SK-N-SH treated with all-trans-retinoic acid at 6 μM for 48 hours (cell line): ENCODE results near the gene CERS4.
A peak's percentile ranks its signal among the peaks of the same experiment; 100 is the strongest.

ENCODE experiments used
- ATAC-seq: fragments of 200-7000 bp; cut with Tn5 transposase; 3 replicates; pipeline ENCODE4 v1.9.1; 2020; ENCODE audit warnings: mild to moderate bottlenecking, moderate library complexity
- ARNTL ChIP-seq: fragments of 450-650 bp; formaldehyde crosslinking; IDR thresholded peaks from 2 replicates; pipeline ENCODE4 v1.5.0; 2020; ENCODE audit warnings: low read depth, mild to moderate bottlenecking, moderate library complexity, borderline replicate concordance
- BACH2 ChIP-seq: fragments of 250-450 bp; sonication (Bioruptor Pico); IDR thresholded peaks from 2 replicates; pipeline ENCODE4 v1.9.0; 2021; ENCODE audit warnings: mild to moderate bottlenecking, borderline replicate concordance
- CREB5 ChIP-seq: fragments of 250-450 bp; sonication (Bioruptor Pico); IDR thresholded peaks from 2 replicates; pipeline ENCODE4 v1.5.1; 2020; ENCODE audit warnings: low read depth, mild to moderate bottlenecking, moderate library complexity
- CSDC2 ChIP-seq: fragments of 250-450 bp; sonication (Bioruptor Pico); IDR thresholded peaks from 2 replicates; pipeline ENCODE4 v1.5.0; 2020; ENCODE audit warnings: mild to moderate bottlenecking, moderate library complexity
- CSRNP3 ChIP-seq: fragments of 250-450 bp; sonication (Bioruptor Pico); IDR thresholded peaks from 2 replicates; pipeline ENCODE4 v1.5.1; 2021; ENCODE audit warnings: mild to moderate bottlenecking, moderate library complexity
- ESRRG ChIP-seq: fragments of 250-450 bp; sonication (Bioruptor Pico); IDR thresholded peaks from 2 replicates; pipeline ENCODE4 v1.6.1; 2021; ENCODE audit warnings: mild to moderate bottlenecking
- GLIS3 ChIP-seq: fragments of 250-450 bp; sonication (Bioruptor Pico); IDR thresholded peaks from 2 replicates; pipeline ENCODE4 v1.5.0; 2020; ENCODE audit warnings: mild to moderate bottlenecking, moderate library complexity
- ISL1 ChIP-seq: fragments of 250-450 bp; sonication (Bioruptor Pico); IDR thresholded peaks from 2 replicates; pipeline ENCODE4 v2.1.2; 2022; ENCODE audit warnings: mild to moderate bottlenecking, moderate library complexity
- OSR1 ChIP-seq: fragments of 250-450 bp; sonication (Bioruptor Pico); IDR thresholded peaks from 2 replicates; pipeline ENCODE4 v1.8.0; 2022; ENCODE audit warnings: moderate library complexity, mild to moderate bottlenecking, inconsistent platforms
- PATZ1 ChIP-seq: fragments of 250-450 bp; sonication (Bioruptor Pico); IDR thresholded peaks from 2 replicates; pipeline ENCODE4 v1.8.0; 2020; ENCODE audit warnings: mild to moderate bottlenecking, moderate library complexity, borderline replicate concordance
- POU6F1 ChIP-seq: fragments of 250-450 bp; sonication (Bioruptor Pico); IDR thresholded peaks from 2 replicates; pipeline ENCODE4 v1.8.0; 2021; ENCODE audit warnings: low read depth, mild to moderate bottlenecking, moderate library complexity, borderline replicate concordance
- PPARA ChIP-seq: fragments of 250-450 bp; sonication (Bioruptor Pico); IDR thresholded peaks from 2 replicates; pipeline ENCODE4 v1.5.0; 2020; ENCODE audit warnings: mild to moderate bottlenecking, borderline replicate concordance
- RARB ChIP-seq: fragments of 250-450 bp; sonication (Bioruptor Pico); IDR thresholded peaks from 2 replicates; pipeline ENCODE4 v1.8.0; 2021; ENCODE audit warnings: mild to moderate bottlenecking, moderate library complexity
- TCF4 ChIP-seq: fragments of 250-450 bp; sonication (Bioruptor Pico); IDR thresholded peaks from 2 replicates; pipeline ENCODE4 v1.8.0; 2021; ENCODE audit warnings: mild to moderate bottlenecking, moderate library complexity, borderline replicate concordance
- TOX ChIP-seq: fragments of 250-450 bp; sonication (Bioruptor Pico); IDR thresholded peaks from 2 replicates; pipeline ENCODE4 v1.8.0; 2021; ENCODE audit warnings: mild to moderate bottlenecking, moderate library complexity, borderline replicate concordance
- ZC3H10 ChIP-seq: fragments of 250-450 bp; sonication (Bioruptor Pico); IDR thresholded peaks from 2 replicates; pipeline ENCODE4 v1.5.1; 2021; ENCODE audit warnings: mild to moderate bottlenecking, moderate library complexity
- ZFP3 ChIP-seq: fragments of 250-450 bp; sonication (Bioruptor Pico); IDR thresholded peaks from 2 replicates; pipeline ENCODE4 v1.5.0; 2020; ENCODE audit warnings: mild to moderate bottlenecking, moderate library complexity
- ZFP30 ChIP-seq: fragments of 450-650 bp; formaldehyde crosslinking; IDR thresholded peaks from 2 replicates; pipeline ENCODE4 v1.5.0; 2022; ENCODE audit warnings: mild to moderate bottlenecking, moderate library complexity
- ZNF565 ChIP-seq: fragments of 450-650 bp; formaldehyde crosslinking; conservative IDR thresholded peaks from 2 replicates; pipeline ENCODE4 v1.5.0; 2020; ENCODE audit warnings: low read depth, mild to moderate bottlenecking, moderate library complexity
- ZNF8 ChIP-seq: fragments of 450-650 bp; formaldehyde crosslinking; IDR thresholded peaks from 2 replicates; pipeline ENCODE4 v1.5.0; 2020; ENCODE audit warnings: mild to moderate bottlenecking, moderate library complexity

CERS4 gene

GRCh38 chr19:8238251-8238650 is 29.1 kb downstream of the CERS4 start:
- ATAC-seq: no peak
- TF ChIP-seq ISL1 (CRISPR knock-in tag): no peak
- no peak for TF ChIP-seq RARB (CRISPR knock-in tag)
- TF ChIP-seq GLIS3 (CRISPR knock-in tag): no peak
- TF ChIP-seq CSRNP3 (CRISPR knock-in tag): no peak
- TF ChIP-seq PPARA (CRISPR knock-in tag): no peak
- TF ChIP-seq CSDC2 (CRISPR knock-in tag): no peak
- no peak for TF ChIP-seq OSR1 (CRISPR knock-in tag)
- TF ChIP-seq ZNF565 (CRISPR knock-in tag): no peak
- no peak for TF ChIP-seq POU6F1 (CRISPR knock-in tag)
- no peak for TF ChIP-seq CREB5 (CRISPR knock-in tag)
- no peak for TF ChIP-seq TCF4 (CRISPR knock-in tag)
- no peak for TF ChIP-seq ESRRG (CRISPR knock-in tag)
- TF ChIP-seq BACH2 (CRISPR knock-in tag): no peak
- no peak for TF ChIP-seq ZNF8 (CRISPR knock-in tag)
- TF ChIP-seq ZFP3 (CRISPR knock-in tag): no peak
- no peak for TF ChIP-seq ARNTL (CRISPR knock-in tag)
- TF ChIP-seq ZC3H10 (CRISPR knock-in tag): no peak

GRCh38 chr19:8239528-8240273 is 30.5 kb downstream of the CERS4 start:
- ATAC-seq: no peak
- no peak for TF ChIP-seq POU6F1 (CRISPR knock-in tag)

- peak; percentile 89 for ATAC-seq
- no peak for TF ChIP-seq CSRNP3 (CRISPR knock-in tag)
- no peak for TF ChIP-seq PATZ1 (CRISPR knock-in tag)
- TF ChIP-seq ZNF8 (CRISPR knock-in tag): no peak
- TF ChIP-seq OSR1 (CRISPR knock-in tag): no peak
- 0 out of 2 replicates have a peak, but pooled peaks have one; percentile 56 for TF ChIP-seq ZFP3 (CRISPR knock-in tag)
- TF ChIP-seq ZC3H10 (CRISPR knock-in tag): no peak
- TF ChIP-seq ZNF565 (CRISPR knock-in tag): no peak
- peak; percentile 82 for TF ChIP-seq TCF4 (CRISPR knock-in tag)
- TF ChIP-seq TOX (CRISPR knock-in tag): no peak
- no peak for TF ChIP-seq ZFP30 (CRISPR knock-in tag)
- peak; percentile 76; the same call in 1 of the 2 replicates for TF ChIP-seq ARNTL (CRISPR knock-in tag)
- no peak for TF ChIP-seq CREB5 (CRISPR knock-in tag)
- no peak for TF ChIP-seq GLIS3 (CRISPR knock-in tag)
Measured at GRCh38 chr19:8240274-8241229, 31.4 kb downstream of the CERS4 start.
